Renal cortical epithelial cell (primary cell): ENCODE data around the gene LILRB3. TPM values are rescaled to one million over a fixed set of nuclear protein-coding genes. Genes with fewer than 3 reads are reported as not detected.
"Not testable (repeated sequence)": the region's sequence is repeated elsewhere in the genome, so short reads cannot be mapped to it uniquely, and the experiment has no call there.

Source experiments
- DNase-seq: peaks from one replicate; pipeline ENCODE4 v3.0.0-alpha.2; 2011; ENCODE audit warnings: low read depth
- total RNA-seq: library from RNA; depleted of rRNA; stranded (reverse); fragments of >200 nt; gene quantifications from 2 replicates; pipeline ENCODE4 v1.2.3, GENCODE V29; 2014

LILRB3 gene
- total RNA-seq = not detected in 2 replicates

DNA sequence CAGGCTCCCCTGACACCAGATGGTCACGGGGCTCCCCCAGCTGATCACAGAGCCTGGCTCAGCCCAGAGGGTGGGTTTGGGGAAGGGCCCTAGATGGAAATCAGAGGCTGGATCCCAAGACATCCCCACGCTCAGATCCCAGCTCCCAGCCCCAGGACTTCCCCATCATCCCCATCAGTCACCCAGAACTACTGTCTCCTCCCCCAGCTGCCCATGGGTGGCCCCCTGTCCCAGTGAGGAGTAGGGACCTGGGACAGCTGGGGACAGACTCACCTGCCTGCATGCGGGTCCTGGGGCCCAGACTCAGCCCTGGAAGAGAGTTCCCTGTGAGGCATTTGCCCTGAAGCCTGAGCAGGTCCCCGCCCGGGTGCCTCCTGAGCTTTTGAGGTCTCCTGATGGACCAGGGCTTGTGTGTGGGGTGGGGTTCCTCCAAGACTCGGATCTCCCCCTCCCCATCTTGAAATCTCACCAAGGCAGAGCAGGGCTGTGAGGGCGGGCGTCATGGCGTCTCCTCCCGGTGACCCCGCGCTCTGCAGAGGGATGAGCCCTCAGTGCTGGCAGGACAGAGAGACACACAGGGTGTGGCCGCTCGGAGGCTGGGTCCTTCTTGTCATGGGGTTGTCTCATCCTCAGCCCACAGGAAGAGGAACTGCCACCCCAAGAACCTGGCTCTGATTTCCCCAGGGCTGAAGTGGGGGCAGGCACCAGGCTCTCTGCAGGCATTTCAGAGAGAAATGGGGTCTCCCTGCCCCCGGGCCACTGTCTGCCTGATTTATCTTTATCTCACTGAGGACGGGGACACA, at the start of gene LILRB3:
LILRB3 (minus strand) TSS at position 534 of the 803 bp plus-strand sequence; CDS start at position 503, 31 bp downstream.
- not testable (repeated sequence) for DNase-seq

DNA sequence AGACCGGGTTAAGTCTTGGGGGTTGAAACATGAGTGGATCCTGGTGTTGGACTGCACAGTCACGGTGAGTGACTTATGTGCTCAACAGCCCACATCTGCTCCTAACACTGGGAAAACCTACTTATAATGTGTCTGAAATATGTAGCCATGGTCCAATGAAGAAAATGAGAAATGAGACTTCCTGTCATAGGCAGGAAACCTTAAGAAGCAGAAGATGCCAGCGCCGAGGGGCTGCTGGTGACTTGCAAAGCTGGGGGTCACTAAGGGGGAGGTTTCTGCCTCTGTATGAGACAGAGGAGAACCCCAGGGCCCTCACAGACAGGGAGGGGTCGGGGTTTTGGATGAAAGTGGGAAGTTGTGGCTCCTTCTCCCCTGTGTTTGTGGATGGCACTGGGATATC, 49.4 kb upstream of the LILRB3 start:
- DNase-seq = not testable (repeated sequence)

DNA sequence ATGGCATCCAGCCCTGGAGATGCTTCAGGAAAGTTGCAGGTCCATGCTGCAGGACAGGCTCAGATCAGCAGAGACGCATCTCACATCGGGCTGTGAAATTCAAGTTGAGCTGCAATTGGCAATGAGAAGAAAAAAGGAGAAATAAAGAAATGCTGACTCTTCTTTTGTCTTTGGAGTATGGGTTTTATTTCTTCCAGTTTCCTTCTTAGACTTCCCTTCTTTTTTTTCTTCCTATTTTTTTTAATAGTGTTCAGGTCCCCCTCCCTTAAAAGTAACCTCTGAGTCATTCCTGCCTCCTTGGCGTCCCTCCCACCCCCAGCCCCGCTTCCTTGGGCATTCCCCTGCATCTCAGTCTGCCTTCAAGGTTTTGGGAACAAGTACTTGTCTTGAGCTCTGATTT, 48.8 kb upstream of the LILRB3 start:
- not testable (repeated sequence) for DNase-seq

DNA sequence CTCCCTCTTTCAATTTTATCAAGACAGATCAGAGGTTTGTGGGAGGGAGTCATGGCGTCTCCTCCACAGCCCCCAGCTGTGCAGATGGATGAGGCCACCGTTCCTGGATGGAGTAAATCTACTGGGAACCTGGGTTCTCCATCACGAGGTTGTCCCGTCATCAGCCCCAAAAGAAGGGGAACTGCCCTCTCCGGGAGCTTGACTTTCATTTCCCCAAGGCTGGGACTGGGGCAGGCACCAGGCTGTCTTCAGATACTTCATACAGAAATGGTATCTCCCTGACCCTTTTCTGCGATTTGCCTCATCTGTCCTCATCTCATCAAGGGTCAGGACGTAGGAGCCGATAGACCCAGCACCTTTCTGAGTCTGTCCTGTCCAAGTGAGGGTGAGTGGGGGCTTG, 48.3 kb upstream of the LILRB3 start:
- DNase-seq = no peak

DNA sequence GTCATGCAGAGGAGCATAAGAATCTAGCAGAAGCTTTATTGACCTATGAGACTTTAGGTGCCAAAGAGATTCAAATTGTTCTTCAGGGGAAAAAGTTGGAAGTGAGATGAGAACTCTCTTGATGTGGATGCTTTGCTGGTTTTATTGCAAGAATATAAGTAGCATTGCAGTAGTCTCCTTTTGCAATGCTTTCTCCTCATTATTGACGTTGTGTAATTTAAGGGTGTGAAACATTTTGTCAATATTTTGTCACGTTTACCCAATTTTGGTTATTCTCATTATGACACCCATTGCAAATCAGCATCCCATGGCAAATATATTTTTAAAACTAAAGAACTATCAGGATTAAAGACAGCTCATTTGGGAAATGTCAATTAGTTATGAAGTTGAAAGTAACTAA, 46.1 kb upstream of the LILRB3 start:
- no peak for DNase-seq

DNA sequence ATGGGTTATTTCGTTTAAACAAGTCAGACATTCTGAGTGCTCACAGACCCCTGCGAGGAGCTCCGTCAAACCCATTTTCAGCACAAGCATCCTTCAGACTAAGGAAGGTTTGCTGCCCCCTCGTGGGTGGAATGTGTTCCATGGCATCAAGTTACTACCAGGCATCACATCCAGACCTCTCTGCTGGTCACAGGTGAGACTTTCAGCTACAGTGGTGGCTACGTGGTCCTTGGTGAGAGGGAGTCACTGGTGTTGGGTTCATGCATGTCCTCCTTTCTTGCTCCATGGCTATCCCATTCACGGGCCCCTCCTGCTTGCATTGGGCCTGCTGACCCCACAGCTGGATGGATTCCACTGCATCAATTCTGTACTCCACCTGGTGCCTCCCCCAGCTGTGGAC, 43.3 kb upstream of the LILRB3 start:
- DNase-seq = peak; percentile 58

DNA sequence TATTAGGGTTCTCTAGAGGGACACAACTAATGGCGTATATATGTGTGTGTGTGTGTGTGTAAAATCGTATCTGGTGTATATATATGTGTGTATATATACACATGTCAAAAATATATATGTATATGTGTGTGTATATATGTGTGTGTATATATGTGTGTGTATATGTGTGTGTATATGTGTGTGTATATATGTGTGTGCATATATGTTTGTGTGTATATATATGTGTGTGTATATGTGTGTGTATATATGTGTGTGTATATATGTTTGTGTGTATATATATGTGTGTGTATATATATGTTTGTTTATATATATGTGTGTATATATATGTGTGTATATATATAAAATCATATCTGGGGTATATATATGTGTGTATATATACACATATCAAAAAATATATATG, 39.7 kb upstream of the LILRB3 start:
- DNase-seq = no peak

DNA sequence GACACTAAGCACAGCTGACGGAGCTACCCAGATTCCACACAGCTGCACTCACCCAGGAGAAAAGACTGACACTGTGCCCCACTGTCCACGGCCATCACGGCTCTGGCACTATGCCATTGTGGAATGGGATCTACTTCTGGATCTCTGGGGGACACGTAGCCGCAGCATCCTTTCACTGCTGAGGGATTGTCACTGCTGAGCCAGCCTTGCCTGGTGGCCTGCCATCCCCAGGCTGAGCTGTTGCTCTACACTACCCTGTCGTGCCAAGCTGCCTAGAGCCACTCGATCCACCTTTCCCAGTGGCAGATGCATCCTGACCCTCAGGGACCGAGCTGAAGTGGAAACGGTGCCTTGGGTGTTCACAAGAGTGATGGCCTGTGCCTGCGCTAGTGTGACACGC, 39.3 kb upstream of the LILRB3 start:
- DNase-seq = no peak

DNA sequence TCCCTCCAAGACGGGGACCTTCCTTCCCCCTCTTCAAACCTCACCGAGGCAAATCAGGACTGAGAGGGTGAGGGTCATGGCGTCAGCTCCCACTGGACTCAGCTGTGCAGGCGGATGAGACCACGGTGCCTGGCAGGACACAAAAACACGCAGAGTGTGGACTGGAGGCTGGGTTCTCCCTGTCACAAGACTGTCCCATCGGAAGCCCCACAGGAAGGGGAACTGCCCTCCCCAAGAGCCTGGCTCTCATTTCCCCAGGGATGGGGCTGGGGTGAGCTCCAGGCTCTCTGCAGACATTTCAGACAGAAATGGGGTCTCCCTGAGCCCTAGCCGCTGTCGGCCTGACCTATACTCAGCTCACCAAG, 34.3 kb upstream of the LILRB3 start, which contains the start of gene LILRB5:
LILRB5 (minus strand) TSS at position 158 of the 365 bp plus-strand sequence; CDS start at position 78, 80 bp downstream.
- no peak for DNase-seq

DNA sequence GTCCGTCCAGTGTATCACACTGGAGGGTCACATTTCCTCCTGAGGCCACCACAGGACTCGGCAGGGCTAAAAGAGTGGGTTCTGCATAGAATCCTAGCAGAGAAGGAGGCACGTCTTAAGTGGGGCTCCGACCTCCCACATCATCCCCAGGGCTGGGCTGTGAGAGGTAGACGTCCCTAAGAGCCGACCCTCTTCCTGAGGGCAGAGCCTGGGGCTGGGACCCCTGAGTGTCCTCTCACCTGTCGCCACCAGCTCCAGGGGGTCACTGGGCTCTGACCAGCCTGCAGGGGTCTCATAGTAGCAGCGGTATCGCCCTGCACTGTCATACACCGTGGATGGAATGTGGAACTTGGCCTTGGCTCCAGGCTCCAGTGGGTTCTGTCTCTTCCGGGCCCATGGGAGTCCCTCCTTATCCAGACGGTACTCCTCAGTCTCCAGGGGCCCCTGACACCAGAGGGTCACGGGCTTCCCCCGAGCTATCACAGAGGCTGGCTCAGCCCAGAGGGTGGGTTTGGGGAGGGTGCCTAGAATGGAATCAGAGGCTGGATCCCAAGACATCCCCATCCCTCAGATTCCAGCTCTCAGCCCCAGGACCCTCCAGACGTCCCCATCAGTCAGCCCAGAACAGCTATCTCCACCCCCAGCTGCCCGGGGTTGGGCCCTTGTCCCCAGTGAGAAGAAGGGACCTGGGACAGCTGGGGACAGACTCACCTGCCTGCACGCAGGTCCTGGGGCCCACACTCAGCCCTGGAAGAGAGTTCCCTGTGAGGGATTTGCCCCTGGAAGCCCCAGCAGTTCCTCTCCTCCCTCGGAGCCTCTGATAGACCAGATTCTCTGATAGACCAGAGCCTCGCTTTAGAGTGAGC, 33.7 kb upstream of the LILRB3 start:
- DNase-seq = no peak

DNA sequence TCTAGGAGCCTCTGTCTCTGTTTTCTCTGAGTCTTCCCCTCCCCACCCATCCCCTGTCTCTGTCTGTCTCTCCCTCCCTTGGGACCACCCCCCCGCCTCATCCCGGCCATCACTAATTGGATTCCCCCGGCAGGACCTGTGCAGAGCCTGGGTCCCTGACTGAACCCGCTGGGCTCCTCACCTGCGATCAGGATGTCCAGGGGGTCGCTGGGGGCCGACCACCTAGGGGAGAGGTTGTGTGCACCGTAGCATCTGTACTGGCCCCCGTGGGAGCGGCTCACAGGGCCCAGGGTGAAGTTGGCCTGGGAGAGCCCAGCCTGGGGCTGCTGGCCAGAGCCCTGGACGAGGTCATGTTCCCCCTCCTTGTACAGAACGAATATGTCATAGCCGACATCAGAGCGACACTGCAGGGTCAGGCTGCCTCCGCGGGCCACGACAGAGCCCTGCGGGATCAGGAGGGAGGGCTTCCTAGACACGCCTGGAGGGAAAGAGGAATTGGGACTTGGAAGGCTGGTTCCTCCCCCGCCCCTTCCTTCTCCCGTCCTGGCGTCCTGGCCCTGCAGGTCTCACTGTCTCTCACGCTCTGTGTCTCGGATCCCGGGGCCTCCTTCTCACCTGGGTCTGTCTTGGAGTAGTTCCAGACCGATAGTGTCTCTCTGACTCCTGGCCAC, 32.4 kb upstream of the LILRB3 start:
- no peak for DNase-seq

DNA sequence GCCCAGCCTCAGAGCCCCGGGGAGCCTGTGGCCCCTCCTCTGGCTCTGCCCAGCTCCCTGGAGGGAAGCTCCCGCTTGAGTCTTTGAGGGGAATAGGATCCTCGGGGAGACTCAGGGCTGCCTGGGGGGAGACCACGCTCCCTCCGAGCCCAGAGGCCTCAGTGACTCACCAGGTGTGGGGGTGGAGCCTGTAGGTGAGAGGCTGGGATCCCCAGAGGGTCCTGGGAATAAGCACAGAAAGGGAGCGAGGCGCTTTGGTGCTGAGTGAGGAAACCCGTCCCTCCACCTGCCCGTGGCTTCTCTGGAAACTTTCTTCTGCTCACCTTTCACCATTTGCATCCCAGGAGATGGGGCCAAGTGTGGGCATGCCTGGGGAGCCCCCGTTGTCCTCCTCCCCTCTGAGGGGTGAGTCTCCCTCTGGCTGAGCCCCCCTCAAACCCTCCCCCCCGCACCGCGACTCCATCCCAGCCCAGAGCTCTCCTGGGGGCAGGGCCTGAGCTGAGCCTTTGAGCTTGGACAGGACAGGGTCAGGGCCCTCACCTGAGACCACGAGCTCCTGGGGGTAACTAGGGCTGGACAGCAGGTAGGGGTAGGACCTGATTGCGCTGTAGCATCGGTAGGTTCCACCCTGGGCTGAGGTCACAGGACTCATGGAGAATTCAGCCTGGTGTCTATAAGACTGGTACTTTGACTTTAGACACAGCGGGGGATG, 31.5 kb upstream of the LILRB3 start:
- DNase-seq = no peak

DNA sequence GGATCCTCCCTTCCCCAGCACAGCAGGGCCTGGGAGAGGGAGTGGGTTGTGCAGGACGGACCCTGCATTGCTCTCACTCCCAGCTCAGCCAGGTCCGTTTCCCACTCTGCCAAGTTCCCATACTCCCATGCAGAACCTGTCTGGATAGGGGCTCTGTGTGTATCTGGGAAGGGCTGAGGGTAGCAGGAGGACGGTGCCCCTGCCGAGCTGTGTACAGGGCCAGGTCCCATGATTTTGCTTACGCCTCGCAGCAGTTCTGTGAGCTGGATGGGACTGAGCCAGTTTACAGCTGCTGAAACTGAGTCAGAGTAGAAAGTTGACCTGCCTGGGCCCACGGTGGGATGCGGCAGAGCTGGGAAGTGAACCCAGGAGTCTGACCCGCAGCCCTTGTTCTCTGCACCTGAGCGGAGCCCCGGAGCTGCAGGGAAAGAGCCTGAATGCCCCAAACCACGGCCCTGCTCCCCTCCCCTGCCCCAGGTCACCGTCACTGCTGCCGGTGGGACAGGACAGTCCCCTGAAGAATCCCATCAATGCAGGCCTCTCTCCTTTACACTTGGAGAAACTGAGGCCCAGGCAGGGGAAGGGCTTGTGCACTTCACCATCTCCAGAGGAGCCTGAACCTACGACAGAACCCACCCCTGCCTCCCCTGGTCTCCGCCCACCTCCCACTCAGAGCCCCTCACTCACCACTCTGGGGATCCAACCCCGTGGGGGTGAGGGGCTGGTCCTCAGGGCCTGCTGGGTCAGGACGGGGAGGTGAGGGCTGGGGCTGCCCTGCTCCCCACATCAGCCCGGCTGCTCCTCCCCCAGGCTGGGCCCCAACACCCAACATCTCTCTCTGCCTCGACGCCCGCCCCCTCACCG, 30.8 kb upstream of the LILRB3 start:
- no peak for DNase-seq

DNA sequence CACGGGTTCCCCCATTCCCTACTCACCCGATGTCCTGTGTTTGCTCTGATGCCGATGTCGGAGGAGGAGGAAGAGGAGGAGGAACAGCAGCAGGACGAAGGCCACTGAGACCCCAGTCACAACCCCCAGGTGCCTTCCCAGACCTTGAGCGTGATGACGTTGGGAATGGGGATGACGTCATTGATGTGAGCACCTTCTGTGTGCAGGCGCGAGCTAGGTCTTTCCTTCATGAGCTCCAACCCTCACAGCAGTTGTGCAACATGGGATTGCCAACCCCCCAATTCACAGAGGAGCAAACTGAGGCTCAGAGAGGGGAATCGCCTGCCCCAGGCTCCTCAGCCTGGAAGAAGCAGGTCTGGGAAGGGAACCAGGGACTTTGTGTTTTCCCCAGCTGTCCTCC, 30.0 kb upstream of the LILRB3 start:
- no peak for DNase-seq

DNA sequence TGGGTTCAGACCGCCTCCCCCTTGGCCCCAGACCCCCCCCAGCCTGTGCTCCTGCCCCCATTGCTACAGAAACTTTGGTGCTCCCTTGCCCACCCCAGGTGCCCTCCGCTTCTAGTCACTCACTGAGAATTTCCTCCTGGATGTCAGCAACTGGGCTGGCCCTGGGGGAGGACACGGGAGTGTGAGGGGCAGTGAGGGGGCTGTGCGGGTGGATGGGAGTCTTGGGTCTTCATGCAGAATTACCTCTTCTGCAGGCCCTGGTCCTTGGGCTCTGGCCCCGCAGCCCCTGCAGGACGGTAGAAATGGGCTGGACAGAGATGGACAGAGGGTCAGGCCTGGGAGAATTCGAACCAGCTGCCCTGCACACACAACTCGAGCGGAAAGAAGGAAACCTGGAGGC, 29.4 kb upstream of the LILRB3 start:
- DNase-seq = no peak

DNA sequence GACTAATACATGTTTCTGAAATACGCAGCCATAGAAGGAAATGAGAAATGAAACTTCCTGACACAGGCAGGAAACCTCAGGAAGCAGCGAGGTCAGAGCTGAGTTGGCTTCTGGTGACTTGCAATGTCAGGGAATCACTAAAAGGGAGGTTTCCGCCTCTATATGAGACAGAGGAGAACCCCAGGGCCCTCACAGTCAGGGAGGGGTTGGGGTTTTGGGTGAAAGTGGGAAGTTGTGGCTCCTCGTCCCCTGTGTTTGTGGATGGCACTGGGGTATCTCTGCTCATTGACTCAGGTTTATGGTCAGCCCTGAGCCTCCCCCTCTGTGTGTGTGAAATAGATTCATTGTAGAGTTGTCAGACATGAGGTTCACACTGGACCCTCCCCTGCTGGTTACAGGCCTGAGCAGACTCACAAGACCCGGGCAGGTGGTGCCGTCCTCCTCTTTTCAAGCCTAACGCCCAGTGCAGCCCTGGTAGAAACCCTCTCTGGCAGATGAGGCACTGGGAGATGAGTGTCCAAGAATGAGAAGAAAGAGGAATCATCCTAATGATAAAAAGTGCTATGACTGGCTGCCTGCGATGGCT, 25.3 kb upstream of the LILRB3 start:
- DNase-seq = no peak

DNA sequence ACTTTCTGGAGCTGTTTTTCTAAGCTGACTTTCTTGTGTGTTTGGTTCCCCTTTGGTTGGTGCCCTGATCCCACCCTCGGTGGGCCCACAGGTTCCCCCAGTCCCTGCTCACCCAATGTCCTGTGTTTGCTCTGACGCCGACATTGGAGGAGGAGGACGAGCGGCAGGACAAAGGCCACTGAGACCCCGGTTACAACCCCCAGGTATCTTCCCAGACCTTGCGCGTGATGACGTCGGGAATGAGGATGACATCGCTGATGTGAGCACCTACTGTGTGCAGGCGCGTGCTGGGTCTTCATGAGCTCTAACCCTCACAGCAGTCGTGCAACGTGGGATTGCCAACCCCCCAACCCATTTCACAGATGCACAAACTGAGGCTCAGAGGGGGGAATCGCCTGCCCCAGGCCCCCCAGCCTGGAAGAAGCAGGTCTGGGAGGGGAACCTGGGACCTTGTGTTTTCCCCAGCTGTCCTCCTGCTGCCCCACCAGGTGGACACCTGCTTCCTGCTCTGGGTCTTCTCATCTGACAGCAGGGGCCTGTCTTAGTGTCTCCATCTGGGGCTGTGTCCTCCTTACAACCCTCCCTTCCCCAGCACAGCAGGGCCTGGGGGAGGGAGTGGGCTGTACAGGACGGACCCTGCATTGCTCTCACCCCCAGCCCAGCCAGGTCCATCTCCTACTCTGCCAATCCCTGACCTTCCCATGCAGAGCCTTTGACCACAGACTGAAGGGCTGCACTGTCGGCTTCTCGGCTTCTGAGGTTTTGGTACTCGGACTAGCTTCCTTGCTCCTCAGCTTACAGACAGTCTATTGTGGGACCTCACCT, 24.5 kb upstream of the LILRB3 start:
- DNase-seq = no peak

DNA sequence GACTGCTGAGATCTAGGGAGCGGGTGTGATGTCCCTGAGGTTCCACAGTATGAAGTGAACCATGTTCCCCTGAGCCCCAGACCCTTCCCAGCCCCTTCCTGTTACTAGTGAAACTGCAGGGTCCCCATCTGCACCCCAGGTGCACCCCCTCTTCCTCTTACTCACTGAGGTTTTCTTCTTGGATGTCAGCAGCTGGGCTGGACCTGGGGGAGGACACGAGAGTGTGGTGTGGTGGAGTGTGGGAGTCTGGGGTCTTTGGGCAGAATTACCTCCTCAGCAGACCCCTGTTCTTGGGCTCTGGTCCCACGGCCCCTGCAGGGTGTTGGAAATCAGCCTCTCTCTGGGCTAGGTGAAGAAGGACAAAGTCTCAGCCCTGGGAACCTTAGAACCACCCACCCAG, 23.1 kb upstream of the LILRB3 start:
- no peak for DNase-seq

DNA sequence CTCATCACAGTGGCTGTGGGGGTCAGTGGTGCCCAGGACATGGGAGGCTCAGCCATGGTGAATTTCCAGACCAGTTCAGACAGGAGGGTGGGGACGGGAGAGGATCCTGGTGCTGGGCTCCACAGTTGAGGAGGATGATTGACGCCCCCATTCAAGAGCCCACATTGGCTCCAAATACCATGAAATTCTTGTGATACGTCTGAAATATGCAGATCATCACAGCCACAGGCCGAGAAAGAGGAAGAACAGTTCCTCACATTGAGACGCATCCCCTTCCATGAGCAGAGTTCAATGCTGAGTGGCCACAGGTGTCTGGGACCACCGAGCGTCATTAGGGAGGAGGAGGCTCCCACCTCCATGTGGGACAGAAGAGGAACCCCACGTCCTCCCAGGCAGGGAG, 21.0 kb upstream of the LILRB3 start:
- not testable (repeated sequence) for DNase-seq
